NCI-H2081 treated with DMSO at 0.1 percent for 48 hours (cell line): ENCODE measurements around the gene DPEP2.
"Not testable (repeated sequence)": the region's sequence is repeated elsewhere in the genome, so short reads cannot be mapped to it uniquely, and the experiment has no call there.

Source experiments
- DNase-seq: peaks from one replicate; lab custom pipeline; 2025; lab: John Stamatoyannopoulos, UW

DPEP2 gene

GRCh38 chr16:67998779-67999688 is at the start of gene DPEP2:
Gene DPEP2 (minus strand): TSS chr16:67999484. CDS start chr16:67993212, 6,272 bp downstream.
- not testable (repeated sequence) for DNase-seq

- DNase-seq: no peak
Measured at GRCh38 chr16:68047987-68048386, 48.7 kb upstream of the DPEP2 start.

- DNase-seq: no peak
Measured at GRCh38 chr16:68046106-68046505, 46.8 kb upstream of the DPEP2 start.

GRCh38 chr16:68041783-68042182 is 42.5 kb upstream of the DPEP2 start:
- DNase-seq: no peak

GRCh38 chr16:68040506-68041288 is 41.4 kb upstream of the DPEP2 start:
- no peak for DNase-seq

GRCh38 chr16:68037841-68038597 is 38.7 kb upstream of the DPEP2 start:
- DNase-seq: no peak

GRCh38 chr16:68035227-68035626 is 35.9 kb upstream of the DPEP2 start:
- DNase-seq: no peak

GRCh38 chr16:68033101-68033500 is 33.8 kb upstream of the DPEP2 start:
- no peak for DNase-seq

- no peak for DNase-seq
Measured at GRCh38 chr16:68031951-68032350, 32.7 kb upstream of the DPEP2 start.

GRCh38 chr16:68030108-68030507 is 30.8 kb upstream of the DPEP2 start:
- not testable (repeated sequence) for DNase-seq

- DNase-seq: no peak
Measured at GRCh38 chr16:68028996-68029395, 29.7 kb upstream of the DPEP2 start.

- no peak for DNase-seq
Measured at GRCh38 chr16:68022728-68023537, 23.6 kb upstream of the DPEP2 start, which contains the start of the genes DDX28 and DUS2. Gene DDX28 (minus strand): TSS chr16:68023232. CDS start chr16:68023202, 30 bp downstream. Gene DUS2 (plus strand): TSS chr16:68023284. CDS start chr16:68038024, 14,740 bp downstream.

GRCh38 chr16:68022278-68022727 is 23.0 kb upstream of the DPEP2 start:
- no peak for DNase-seq

- DNase-seq: no peak
Measured at GRCh38 chr16:68021490-68021889, 22.2 kb upstream of the DPEP2 start.

GRCh38 chr16:68019167-68019680 is 19.9 kb upstream of the DPEP2 start:
- no peak for DNase-seq

GRCh38 chr16:68015681-68016080 is 16.4 kb upstream of the DPEP2 start, which contains the start of gene DPEP2NB:
Gene DPEP2NB (minus strand): TSS chr16:68015911. CDS start chr16:68015770, 141 bp downstream.
- no peak for DNase-seq

GRCh38 chr16:68013440-68013839 is 14.2 kb upstream of the DPEP2 start:
- DNase-seq: no peak

- DNase-seq: not testable (repeated sequence)
Measured at GRCh38 chr16:68009872-68010271, 10.6 kb upstream of the DPEP2 start.

GRCh38 chr16:68009157-68009735 is 10.0 kb upstream of the DPEP2 start:
- DNase-seq: no peak

GRCh38 chr16:68005786-68006286 is 6.6 kb upstream of the DPEP2 start:
- no peak for DNase-seq
